GM12892 (cell line): ENCODE results near the gene TAS1R1.

Experiments
- POLR2A ChIP-seq: IDR thresholded peaks from 2 replicates; pipeline ENCODE4 v1.6.1; 2011; ENCODE audit warnings: low read depth, low read length, control low read depth
- POLR2AphosphoS5 ChIP-seq: IDR thresholded peaks from 2 replicates; pipeline ENCODE4 v1.6.1; 2011; ENCODE audit warnings: low read depth, low read length, control low read depth
- TAF1 ChIP-seq: IDR thresholded peaks from 2 replicates; pipeline ENCODE4 v1.6.1; 2011; ENCODE audit warnings: low read depth, mild to moderate bottlenecking, control low read depth, low read length, borderline replicate concordance

- TF ChIP-seq POLR2AphosphoS5 (no peak), POLR2A (no peak), TAF1 (no peak)
Observed at GRCh38 chr1:6587261-6588005, 32.3 kb downstream of the TAS1R1 start.
